ENCODE data around the gene SDC3. TPM values are rescaled to one million over a fixed set of nuclear protein-coding genes. Genes with fewer than 3 reads are reported as not detected.

SDC3 gene
- total and polyA plus RNA-seq, 2 donors (not counting 1 experiment from before 2014, with no cell fraction given), result 0.30 to 4.6 TPM

GRCh38 chr1:30822966-30823581, 85.5 kb downstream of the SDC3 start:
- H3K36me3 ChIP-seq (replicated peaks in 1 of 2; ENCODE audit: control extremely low read depth in 1 of 2, control insufficient read depth in 1 of 2, extremely low read depth in 1 of 2, insufficient read depth in 2 of 2, low read length in 1 of 2), result no peaks in the 10 kb centered on the region
- H3K79me2 ChIP-seq (ENCODE audit: control insufficient read depth, insufficient read depth, low read length), result no peaks in the 10 kb centered on the region
- H3K9me3 ChIP-seq (ENCODE audit: control extremely low read depth in 1 of 3, control insufficient read depth in 2 of 3, insufficient read depth in 1 of 3, low read length in 2 of 3), result no peaks in the 10 kb centered on the region
- no peak overlapping the region for H3K27ac ChIP-seq (ENCODE audit: low read length in 2 of 2)
- peaks cover 0 to 58% (median 31%) of the 10 kb centered on the region in 4 experiments for H3K27me3 ChIP-seq (replicated peaks in 1 of 4; ENCODE audit: control extremely low read depth in 1 of 4, control insufficient read depth in 3 of 4, insufficient read depth in 4 of 4, low read length in 3 of 4)
- H3K9ac ChIP-seq (ENCODE audit: low read length), result no peak overlapping the region
- no peak for ATAC-seq (ENCODE audit: low read depth)
- Mint-ChIP-seq H3K4me1 (peaks cover 22% of the 10 kb centered on the region), H3K4me3 (no peak overlapping the region), H3K27ac (no peak overlapping the region), H3K27me3 (peaks cover 75% of the 10 kb centered on the region), H3K9me3 (ENCODE audit: insufficient read depth) (no peaks in the 10 kb centered on the region)
- no peaks in the 10 kb centered on the region for H4K20me1 ChIP-seq (ENCODE audit: control insufficient read depth, insufficient read depth, low read length, poor library complexity, severe bottlenecking)
- ChIA-PET POLR2A (no interaction called here), CTCF (interaction anchor here (1.5 kb wide), 1 partner anchor 21 kb away, joined by 6 read pairs; no protein-coding TSS in a partner anchor)
- intact Hi-C loops (cut with micrococcal nuclease), result loop anchor here (5.0 kb wide), 1 partner anchor 59 kb away; no protein-coding TSS in a partner anchor
- H3K4me2 ChIP-seq (replicated peaks; ENCODE audit: low read depth, low read length, poor library complexity, severe bottlenecking), result no peak overlapping the region
- no peak overlapping the region for H2AFZ ChIP-seq (ENCODE audit: insufficient read depth, low read depth, low read length, poor library complexity, severe bottlenecking)
- WGBS (ENCODE audit: insufficient coverage), result 20% methylated on average over 6 of the region's 6 CpGs
- peaks cover 15 to 22% of the 10 kb centered on the region in 2 donors for H3K4me1 ChIP-seq (ENCODE audit: control insufficient read depth in 2 of 2, insufficient read depth in 2 of 2, low read length in 2 of 2)
- no peak for DNase-seq
- H3K4me3 ChIP-seq (ENCODE audit: control extremely low read depth in 1 of 5, extremely low read depth in 1 of 5, insufficient read depth in 1 of 5, low read depth in 2 of 5, low read length in 4 of 5), result no peak overlapping the region
- TF ChIP-seq, protein P1, sequence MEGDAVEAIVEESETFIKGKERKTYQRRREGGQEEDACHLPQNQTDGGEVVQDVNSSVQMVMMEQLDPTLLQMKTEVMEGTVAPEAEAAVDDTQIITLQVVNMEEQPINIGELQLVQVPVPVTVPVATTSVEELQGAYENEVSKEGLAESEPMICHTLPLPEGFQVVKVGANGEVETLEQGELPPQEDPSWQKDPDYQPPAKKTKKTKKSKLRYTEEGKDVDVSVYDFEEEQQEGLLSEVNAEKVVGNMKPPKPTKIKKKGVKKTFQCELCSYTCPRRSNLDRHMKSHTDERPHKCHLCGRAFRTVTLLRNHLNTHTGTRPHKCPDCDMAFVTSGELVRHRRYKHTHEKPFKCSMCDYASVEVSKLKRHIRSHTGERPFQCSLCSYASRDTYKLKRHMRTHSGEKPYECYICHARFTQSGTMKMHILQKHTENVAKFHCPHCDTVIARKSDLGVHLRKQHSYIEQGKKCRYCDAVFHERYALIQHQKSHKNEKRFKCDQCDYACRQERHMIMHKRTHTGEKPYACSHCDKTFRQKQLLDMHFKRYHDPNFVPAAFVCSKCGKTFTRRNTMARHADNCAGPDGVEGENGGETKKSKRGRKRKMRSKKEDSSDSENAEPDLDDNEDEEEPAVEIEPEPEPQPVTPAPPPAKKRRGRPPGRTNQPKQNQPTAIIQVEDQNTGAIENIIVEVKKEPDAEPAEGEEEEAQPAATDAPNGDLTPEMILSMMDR (IDR thresholded peaks at IDR 0.05), result no peak
- no peak for TF ChIP-seq EZH2 (IDR thresholded peaks at IDR 0.05; ENCODE audit: borderline replicate concordance, insufficient read depth, low read depth, low read length, poor library complexity, severe bottlenecking)

DNA sequence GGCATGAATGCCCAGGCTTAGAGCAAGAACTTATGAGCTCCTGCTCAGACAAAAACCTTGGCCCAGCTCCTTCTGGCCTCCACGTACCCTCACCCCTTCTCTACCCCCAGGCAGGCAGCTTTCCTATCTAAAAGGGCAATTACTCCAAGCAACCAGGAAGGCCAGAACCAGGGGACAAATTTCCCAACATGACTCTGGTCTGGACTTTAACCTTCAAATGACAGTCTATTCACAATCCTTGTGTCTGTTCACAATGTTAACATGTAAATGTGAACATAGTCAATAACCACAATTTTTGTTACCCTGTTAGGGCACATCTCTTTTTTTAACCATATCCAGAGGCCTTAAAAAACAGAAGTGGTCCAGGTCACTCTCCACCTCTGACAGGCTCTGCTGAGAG, 86.6 kb downstream of the SDC3 start:
- TF ChIP-seq, protein P1 (IDR thresholded peaks at IDR 0.05), result no peak
- no peak for TF ChIP-seq EZH2 (IDR thresholded peaks at IDR 0.05; ENCODE audit: borderline replicate concordance, insufficient read depth, low read depth, low read length, poor library complexity, severe bottlenecking)
- Histone ChIP-seq H3K79me2 (ENCODE audit: control insufficient read depth, insufficient read depth, low read length) (no peaks in the 10 kb centered on the region), H3K27ac (ENCODE audit: low read length in 2 of 2) (no peak overlapping the region), H3K9me3 (ENCODE audit: control extremely low read depth in 1 of 3, control insufficient read depth in 2 of 3, insufficient read depth in 1 of 3, low read length in 2 of 3) (no peaks in the 10 kb centered on the region), H3K36me3 (replicated peaks in 1 of 2; ENCODE audit: control extremely low read depth in 1 of 2, control insufficient read depth in 1 of 2, extremely low read depth in 1 of 2, insufficient read depth in 2 of 2, low read length in 1 of 2) (no peaks in the 10 kb centered on the region), H3K9ac (ENCODE audit: low read length) (no peak overlapping the region), H3K27me3 (replicated peaks in 1 of 4; ENCODE audit: control extremely low read depth in 1 of 4, control insufficient read depth in 3 of 4, insufficient read depth in 4 of 4, low read length in 3 of 4) (peaks cover 0 to 66% (median 37%) of the 10 kb centered on the region in 4 experiments), H2AFZ (ENCODE audit: insufficient read depth, low read depth, low read length, poor library complexity, severe bottlenecking) (no peak overlapping the region), H3K4me3 (ENCODE audit: control extremely low read depth in 1 of 5, extremely low read depth in 1 of 5, insufficient read depth in 1 of 5, low read depth in 2 of 5, low read length in 4 of 5) (no peak overlapping the region), H4K20me1 (ENCODE audit: control insufficient read depth, insufficient read depth, low read length, poor library complexity, severe bottlenecking) (no peaks in the 10 kb centered on the region), H3K4me1 (ENCODE audit: control insufficient read depth in 2 of 2, insufficient read depth in 2 of 2, low read length in 2 of 2) (peaks cover 15 to 22% of the 10 kb centered on the region in 2 donors), H3K4me2 (replicated peaks; ENCODE audit: low read depth, low read length, poor library complexity, severe bottlenecking) (no peak overlapping the region)
- no peak overlapping the region for H3K4me3 Mint-ChIP-seq
- ChIA-PET CTCF (interaction anchor here (0.9 to 1.0 kb wide), 2 partner anchors 10 to 21 kb away, joined by 3 to 4 read pairs; no protein-coding TSS in a partner anchor), POLR2A (no interaction called here)
- H3K27me3 Mint-ChIP-seq, result peaks cover 81% of the 10 kb centered on the region
- ATAC-seq (ENCODE audit: low read depth), result no peak
- intact Hi-C loops (cut with micrococcal nuclease), result loop anchor here (5.0 kb wide), 1 partner anchor 60 kb away; no protein-coding TSS in a partner anchor
- no peaks in the 10 kb centered on the region for H3K9me3 Mint-ChIP-seq (ENCODE audit: insufficient read depth)
- peaks cover 22% of the 10 kb centered on the region for H3K4me1 Mint-ChIP-seq
- H3K27ac Mint-ChIP-seq, result no peak overlapping the region
- no peak for DNase-seq
- WGBS (ENCODE audit: insufficient coverage), result 90% methylated on average over 1 of the region's 1 CpG

Measured in B cell (primary cell).